HCEC 1CT (cell line): Measurements from ENCODE around the gene KIF12.
"Not testable (repeated sequence)": the region's sequence is repeated elsewhere in the genome, so short reads cannot be mapped to it uniquely, and the experiment has no call there.

Source experiments
- DNase-seq: peaks from one replicate; pipeline ENCODE4 v3.0.0-alpha.2; 2017

The KIF12 gene

DNA sequence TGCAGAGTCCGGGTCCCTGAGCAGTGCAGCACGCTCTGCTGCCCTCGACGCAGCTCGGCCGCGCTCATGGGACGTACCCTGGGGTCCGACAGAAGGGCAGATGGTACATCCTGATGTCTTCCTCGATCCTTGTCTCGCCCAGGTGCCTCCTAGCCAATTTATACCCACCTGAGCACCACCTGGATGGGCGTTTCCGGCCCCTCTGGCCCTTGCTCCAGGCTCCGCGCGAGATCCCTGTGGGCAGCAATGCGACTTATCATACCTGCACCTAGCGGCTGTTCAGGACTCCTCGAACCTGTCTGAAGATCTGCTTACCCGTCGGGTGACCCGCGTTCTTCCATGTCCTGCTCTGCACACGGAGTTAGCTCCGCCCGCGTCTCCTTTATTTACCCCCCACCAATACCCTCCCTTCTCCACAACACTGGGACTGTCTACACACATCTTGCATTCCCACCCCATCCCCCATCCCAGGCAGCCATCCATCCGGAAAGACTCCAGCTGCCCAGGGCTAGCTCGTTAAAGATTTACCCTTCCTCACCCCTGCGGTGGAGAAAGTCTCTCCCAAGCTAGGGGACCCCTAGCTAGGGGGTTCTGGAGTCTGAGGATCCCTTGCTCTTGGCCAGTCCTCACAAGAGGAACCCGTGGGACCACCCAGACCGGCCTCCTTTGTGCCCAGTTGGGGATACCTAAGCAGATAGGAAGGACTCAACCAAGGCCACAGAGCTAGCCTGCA, at the start of gene KIF12:
Gene KIF12, minus strand, starts transcription at position 357 of the 733 bp plus-strand sequence. Its CDS starts 16 bp downstream, at position 341.
- DNase-seq: no peak

DNA sequence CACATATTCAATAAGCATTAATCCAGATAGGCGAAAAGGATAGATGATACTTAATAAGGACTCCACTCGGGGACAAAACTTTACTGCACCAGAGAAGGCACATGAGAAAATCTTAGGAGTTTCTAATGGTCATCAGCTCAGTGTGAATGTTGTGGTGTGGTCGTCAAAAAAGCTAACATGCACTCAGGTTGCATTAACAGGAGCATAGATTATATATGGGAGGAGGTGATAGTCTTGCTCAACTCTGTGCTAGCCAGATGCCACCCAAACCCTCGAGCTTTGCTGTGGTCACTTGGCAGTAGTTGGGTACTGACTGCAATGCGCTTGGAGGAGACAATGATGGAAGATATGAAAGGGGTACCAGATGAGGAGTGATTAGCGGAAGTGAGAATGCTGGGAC, 47.6 kb upstream of the KIF12 start:
- no peak for DNase-seq

DNA sequence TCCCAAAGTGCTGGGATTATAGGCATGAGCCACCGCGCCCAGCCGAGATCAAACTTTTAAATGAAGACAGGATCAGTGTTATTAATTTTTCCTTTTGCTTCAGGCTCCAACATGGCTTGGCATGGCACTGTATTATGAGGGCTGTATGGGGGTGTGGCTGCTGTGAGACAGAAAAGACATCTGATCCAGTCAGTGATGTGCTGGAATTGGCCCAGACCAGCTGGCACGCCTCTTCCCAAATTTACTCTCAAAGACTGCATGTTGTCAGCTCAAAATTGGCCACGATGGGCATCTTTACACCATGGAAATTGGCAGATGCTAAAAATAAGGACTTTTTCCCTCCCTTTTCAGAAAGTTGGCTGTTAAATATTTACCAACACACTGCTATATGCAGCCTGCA, 44.1 kb upstream of the KIF12 start:
- no peak for DNase-seq

DNA sequence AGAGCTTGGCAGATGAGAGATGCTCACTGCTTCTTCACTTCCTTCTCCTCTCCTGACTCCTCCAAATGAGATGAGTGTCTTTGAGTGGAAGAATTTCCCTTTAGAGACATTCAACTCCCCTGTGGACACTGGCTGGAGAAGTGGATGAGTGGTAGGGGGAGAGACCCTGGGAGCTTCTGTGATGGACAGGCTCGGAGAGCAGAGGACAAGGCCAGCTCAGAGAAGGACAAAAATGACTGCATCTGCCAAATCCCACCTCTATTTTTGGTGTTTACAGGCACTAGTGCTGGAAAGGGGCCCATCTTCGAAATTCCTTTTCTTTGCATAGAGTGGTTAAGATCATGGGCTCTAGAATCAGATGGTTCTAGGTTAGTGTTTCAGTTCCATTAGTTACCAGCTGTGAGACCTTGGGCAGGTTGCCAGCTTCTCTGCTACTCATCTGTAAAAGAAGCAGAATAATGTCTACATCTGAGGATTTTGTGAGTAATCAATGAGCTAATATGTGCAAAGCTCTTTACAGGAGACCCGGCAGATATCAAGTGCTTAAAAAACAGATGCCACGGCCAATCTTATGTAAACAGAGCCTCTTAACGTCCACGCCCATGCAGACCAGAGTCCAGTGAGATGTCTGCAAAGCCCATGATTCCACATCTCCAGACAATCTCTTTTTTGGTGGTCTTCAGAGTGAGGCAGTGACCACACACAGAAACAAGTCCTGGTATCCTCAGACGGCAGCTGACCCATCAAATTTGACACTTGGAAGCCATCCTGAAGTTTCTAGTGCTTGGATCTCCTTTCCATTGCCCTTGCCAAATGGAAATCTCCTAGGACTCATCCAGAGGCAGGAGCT, 42.7 kb upstream of the KIF12 start:
- DNase-seq: peak; percentile 48

DNA sequence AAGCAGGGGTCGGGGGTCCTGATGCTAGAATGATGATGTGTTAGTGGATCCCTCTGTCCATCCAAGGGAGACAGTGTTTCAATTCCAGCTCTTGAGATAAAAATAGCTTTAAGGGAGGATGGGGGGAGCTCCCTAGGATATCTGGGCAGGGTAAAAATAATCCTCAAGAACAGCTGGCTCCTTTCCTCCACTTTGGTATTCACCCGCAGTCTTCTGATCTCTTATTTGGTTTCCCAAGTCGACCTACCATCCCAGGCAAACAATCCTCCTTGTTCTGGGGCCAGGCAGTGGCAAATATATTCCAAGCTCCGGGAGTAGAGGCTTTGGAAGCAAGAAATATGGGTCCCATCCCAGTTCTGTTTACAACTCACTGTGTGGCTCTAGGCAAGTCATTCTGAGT, 41.8 kb upstream of the KIF12 start:
- DNase-seq: no peak

DNA sequence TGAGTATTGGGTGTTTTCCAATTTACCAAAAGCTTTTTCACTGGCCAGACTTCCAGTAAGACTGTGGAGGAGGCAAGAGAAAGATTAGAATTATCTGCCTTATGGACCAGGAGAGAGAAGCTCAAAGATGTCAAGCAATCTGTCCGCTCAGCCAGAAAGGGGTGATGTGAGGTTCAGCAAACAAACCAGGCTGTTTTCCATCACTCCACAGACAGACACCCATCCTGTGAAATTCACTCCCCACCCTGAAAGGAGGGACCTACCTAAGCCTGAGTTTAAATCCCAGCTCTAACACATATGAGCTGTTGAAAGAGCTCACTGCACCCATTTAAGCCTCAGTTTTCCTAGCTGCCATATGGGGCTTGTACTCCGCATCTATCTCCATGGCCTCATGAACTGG, 41.3 kb upstream of the KIF12 start:
- no peak for DNase-seq

DNA sequence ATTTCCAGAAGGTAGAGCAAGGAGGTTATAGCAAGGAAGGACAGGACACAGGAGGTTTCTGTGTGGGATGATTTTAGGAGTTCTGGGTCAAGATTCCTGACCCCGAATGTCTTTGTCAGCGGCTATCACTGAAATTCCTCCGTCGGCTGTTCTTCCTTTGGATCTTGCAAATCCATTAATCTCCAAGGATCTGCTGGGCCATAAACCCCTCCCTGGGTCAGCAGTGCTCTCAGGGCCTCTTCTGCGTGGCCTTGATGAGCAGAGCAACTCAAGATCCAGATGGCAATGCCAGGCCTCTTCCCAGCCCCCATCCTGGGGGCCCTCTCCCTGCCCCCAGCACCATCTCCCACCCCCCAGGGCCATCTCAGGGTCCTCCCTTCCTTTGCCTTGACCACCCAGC, 40.0 kb upstream of the KIF12 start:
- no peak for DNase-seq

DNA sequence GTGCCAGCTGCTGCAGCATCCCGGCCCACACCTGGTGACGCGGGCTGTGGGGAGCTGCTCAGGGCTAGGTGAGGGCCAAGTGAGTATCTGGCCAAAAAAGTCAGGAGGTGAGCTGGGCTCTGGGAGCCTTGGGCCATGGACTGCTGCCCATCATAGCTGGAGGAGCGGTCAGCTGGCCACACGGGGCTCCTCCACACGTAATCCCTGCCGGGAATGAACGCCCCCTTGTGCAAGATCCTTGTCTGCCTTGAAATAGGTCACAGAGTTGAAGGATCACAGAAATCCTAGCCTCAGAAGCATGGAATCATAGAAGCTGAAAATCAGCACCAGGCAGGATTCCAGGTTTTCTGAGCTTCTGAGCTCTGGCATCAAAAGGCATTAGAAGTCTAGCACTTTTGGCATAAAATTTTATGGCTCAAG, 39.5 kb upstream of the KIF12 start:
- DNase-seq: no peak

DNA sequence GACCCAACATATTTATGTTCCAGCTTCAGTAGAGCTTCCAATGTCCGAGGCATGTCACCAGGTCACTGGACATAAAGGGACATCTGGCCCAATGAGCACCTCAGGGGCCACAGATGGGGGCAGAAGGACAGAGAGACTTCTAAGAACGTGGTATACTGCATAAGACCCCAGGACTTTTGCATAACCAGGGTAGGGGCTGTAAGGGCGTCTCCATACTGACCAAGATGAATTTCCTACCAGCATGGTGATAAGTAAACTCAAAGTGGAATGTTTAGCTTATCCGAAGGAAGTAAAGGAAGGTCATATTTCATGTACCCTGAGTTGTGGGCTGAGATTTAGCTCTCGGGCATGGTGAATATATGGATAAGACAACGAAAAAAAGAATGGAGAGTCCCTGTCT, 38.7 kb upstream of the KIF12 start:
- DNase-seq: no peak

DNA sequence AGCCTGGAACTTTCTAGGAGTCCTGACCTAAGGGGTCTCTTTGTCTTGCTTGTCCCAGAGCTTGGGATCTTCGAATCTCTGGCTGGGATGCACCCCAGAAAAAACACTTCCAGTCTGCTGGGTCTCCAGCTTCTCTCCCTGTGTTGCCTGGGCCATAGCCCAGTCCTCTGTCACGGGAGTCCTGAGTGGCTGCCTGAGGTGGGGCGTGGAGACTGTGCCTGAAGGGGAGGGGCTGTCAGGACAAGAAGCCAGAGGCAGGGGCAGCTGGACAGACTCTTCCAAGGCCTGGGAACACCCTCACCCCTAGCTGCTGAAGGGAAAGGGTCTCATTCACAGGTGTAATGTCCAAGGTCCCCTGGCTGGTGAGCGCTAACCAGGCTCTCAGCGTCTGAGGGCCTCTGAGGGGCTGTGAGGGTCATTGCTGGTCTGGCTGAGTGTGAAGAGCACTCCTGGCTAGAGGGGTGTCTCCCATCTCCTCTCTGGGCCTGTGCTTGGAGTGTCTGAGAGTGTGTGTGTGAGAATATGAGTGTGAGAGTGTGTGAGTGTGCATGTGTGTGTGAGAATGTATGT, 35.8 kb upstream of the KIF12 start:
- no peak for DNase-seq

DNA sequence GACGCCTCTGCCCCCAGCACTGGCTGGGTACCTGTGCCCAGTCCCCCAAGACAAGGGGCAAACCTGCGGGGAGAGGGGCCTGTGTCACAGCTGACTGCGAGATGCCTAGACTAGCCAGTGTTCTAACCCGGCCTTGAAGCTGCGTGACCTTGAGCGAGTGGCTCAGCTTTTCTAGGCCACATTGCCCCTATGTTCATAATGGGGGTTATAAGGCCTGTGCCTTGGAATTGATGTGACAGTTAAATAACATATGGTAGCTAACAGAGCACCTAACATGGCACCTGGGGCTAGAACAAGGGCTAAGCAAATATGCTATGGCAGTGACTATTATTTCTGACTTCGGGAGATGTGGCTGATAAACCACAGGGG, 33.4 kb upstream of the KIF12 start:
- no peak for DNase-seq

DNA sequence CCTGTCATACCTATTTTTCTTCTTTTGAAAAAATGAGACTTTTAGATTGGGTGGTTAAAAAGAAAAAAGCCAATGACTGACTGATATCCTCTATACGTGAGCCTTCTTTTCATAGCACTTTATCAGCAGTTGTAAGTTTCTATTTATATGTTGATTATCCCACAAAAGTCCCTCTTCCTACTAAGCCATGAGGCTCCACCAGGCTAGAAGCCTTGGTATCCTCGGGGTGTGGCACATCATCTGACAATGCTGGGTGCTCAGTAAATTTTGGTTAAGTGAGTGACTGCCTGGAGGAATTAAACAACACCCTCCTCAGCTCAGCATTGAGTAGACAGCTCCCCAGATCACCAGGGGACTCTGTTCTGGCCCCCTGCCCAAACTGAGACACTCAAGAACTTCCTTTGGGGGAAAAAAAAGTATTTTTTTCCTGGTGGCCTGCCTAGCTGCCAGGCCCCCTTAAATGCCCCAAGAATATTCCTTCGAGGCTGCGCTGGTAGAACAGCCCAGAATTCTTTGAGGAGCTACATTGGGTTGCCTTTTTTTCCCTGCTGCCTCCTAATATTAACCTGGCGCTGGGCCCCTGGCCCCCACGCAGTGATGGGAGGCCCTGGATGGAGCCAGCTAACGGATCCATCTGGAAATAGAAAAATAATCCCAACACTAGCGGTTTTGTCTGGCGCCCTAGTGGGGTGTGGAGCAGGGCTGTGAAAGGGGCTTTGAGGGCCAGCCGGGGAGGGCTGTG, 32.9 kb upstream of the KIF12 start:
- no peak for DNase-seq

DNA sequence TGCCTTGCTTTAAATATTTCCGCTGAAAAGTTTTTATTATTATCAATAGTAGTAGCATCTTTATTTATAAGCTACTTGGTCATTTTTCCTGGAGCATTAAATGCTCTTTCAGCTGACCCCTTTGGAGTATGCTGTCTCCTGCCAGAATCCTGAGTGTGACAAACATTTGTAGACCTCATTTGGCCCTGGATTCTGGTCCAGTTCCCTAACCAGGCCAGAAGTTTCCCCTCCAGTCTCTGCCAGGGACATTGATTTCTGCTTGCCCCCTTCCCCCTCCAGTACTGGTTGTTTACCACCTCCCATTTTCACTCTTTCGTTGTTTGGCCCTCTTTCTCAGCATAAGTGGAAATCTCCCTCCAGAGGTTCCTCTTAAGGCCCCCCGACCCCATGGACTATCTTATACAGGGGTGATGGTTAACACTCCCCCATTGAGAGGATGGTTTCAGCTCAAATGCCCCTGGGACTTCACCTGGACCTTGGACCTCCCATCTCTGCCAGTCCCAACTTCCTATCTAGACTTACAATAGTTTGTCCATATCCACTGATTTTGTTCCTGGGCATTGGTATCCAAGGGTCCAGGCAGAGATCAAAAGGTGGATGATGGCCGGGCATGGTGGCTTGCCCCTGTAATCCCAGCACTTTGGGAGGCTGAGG, 31.7 kb upstream of the KIF12 start:
- no peak for DNase-seq

DNA sequence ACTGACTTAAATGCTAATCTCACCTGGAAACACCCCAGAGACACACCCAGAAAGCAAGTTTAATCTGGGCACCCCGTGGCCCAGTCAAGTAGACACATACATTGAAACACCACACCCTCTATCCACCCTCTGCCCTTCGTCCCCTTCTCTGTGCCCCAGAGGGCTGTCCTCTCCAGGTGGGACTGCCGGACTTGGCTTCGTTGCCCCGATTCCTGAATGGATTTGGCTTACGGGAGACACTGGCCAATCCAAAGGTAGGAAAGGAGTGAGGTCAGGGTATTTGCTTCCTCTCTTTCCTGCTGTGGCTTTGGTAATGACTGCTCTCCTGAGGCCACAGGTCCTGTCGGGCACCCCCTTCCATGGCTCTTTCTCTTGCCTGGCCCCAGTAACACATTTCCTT, 31.0 kb upstream of the KIF12 start:
- no peak for DNase-seq

DNA sequence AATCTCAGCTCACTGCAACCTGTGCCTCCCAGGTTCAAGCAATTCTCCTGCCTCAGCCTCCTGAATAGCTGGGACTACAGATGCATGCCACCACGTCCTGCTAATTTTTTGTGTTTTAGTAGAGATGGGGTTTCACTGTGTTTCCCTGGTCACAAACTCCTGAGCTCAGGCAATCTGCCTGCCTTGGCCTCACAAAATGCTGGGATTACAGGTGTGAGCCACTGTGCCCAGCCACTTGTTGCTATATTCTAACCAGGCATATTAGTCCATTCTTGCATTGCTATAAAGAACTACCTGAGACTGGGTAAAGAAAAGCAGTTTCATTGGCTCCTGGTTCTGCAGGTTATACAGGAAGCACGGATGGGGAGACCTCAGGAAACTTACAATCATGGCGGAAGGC, 29.7 kb upstream of the KIF12 start:
- DNase-seq: not testable (repeated sequence)

DNA sequence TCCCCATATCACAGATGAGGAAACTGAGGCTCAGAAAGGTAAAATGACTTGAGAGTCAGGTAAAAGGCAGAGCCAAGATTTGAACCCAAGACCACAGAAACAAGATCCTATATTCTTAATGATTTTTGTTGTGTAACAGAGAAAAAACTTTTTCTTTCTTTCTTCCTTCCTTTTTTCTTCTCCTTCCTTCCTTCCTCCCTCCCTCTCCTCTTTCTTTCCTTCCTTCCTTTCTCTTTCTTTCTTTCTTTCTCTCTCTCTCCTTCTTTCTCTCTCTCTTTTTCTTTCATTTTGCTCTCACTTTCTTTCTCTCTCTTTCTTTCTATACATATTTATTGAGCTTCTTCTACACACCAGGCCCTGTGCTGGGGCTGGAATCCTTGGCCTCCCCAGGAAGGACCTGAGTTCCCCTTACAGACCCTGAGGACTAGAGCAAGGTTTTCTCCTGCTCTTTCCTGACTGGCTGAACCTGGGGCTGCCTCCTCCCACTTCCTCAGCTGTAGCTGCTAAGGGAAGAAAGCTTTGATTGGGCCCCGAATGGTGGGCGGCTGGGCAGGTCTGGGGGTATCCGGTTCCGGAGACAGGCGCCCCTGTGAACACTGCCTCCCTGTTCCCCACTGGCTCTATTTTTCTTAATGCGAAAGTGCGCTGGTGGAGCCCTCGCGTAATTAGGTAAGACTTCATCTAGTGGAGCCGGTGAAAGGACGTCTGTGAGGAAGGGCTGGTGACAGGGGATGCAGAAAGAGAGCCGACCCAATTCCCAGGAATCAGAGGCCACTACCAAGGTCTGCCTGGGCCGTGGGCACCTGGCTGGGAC, 27.4 kb upstream of the KIF12 start:
- no peak for DNase-seq

DNA sequence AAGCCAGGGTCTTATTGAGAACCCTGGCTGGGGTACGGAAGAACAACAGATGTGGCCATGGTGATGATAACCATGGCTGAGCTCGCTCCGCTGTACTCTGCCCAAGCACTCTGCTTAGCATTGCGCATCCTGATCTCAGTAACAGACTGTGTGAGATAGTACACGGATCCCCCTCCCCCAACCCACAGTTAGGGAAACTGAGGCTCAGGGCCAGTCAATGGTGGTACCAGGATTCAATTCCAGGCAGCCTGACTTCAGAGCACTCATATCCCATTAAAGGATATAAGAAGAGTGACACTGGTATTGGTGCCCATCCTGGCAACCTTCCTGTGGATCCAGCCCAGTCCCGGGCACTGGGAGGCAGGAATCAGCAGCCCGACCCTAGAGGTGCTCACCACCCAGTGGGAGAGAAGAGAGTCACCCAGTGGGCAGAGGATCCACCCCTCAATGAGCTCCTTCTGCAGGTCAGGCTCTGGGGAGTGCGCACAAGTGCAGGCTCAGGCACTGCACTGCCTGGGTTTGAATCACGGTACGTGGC, 26.5 kb upstream of the KIF12 start:
- no peak for DNase-seq

DNA sequence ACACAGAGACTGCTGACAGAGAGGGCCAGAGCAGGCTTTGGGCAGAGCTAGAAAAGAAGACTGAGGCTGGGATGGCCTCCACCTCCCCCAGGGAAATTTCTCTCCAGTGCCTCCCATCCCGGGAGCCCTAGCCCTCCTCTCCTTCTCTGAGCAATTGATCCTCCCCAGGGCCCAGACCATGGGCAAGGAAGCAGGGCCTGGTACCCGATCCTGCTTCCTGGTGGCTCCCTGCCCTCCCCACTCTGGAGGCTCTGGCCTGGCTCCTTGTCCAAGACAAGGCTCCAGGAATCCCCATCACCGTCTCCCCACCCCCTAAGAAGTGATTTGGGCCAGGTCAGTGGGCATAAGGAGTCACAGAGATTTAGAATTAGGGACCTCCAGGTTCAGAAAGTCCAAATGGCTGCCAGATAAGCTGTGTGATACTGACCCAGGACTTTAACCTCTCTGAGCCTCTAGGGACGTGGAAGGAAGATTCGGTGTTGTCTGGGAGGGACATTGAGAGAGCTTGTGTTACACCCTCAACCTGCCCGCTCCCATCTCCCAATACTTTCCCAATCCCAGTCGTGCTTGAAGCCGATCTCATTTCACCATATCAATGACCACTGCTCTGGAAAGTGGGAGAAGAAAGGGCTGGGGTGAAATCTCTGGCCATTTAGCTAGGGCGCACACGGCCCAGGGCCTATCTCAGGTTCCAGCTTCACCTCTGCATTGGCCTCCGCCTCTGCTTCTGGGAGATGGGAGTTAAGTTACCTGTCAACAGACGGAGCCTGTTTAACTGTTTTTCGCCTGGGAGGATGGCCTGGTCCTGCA, 25.8 kb upstream of the KIF12 start:
- DNase-seq: no peak

DNA sequence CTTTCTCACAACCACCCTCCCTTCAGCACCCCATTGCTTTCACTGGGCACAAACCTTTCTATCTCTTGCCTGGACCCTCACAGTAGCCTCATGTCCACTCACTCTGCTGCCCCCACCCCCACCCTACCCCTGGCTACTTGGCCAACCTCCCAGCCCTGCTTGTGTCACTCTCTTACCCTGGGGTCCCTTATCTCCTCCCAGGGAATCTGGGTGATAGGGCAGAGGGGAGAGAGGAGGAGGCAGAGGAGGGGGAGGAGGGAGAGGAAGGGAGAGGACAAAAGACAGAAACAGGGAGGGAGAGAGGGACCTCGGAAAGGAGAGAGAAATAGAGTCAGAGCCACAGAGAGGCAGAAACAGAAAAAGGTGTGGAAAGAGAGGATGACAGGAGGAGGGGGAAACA, 25.0 kb upstream of the KIF12 start:
- DNase-seq: no peak
